ENCODE results near the gene SEMA3D.

DNA sequence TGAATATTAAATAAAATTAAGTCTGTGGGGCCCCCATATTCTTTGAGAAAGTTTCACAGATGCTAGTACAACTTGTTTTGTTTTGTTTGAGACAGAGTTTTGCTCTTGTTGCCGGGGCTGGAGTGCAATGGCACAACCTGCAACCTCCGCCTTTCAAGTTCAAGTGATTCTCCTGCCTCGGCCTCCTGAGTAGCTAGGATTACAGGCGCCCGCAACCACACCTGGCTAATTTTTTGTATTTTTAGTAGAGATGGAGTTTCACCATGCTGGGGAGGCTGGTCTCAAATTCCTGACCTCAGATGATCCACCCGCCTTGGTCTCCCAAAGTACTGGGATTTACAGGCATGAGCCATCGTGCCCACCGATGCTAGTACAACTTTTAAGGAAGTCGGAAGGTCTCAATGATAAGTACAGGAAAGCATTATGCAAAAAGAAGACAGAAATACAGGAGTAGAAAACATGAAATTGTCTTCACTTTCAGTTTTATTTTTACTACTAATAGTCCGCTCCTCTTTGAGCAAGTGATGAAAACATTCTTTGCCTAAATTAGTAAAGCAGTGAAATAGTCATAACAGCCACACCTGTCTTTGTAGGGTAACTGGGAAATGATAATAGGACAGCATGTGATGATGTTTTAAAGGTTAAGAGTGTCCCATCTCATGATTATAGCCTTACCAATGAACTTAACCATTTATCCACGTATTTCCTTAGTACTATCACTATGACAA is 147.5 kb downstream of the SEMA3D start:
- TF ChIP-seq POLR2AphosphoS5 (IDR thresholded peaks at IDR 0.05; ENCODE audit: low read depth, low read length): no peak
- TF ChIP-seq POLR2A (IDR thresholded peaks at IDR 0.05; ENCODE audit: low read depth, low read length): no peak
- no peak for TF ChIP-seq SPI1 (IDR thresholded peaks at IDR 0.05; ENCODE audit: low read depth, low read length)
- TF ChIP-seq TAF1 (IDR thresholded peaks at IDR 0.05; ENCODE audit: low read depth, low read length): no peak

All from GM12891 (cell line).